ENCODE data around the gene PCYT1A. TPM values are rescaled to one million over a fixed set of nuclear protein-coding genes. Genes with fewer than 3 reads are reported as not detected.
A peak's percentile ranks its signal among the peaks of the same experiment; 100 is the strongest.
"Not testable (repeated sequence)": the region's sequence is repeated elsewhere in the genome, so short reads cannot be mapped to it uniquely, and the experiment has no call there.

The PCYT1A gene
- total and polyA plus RNA-seq, 8 donors, result 36.2 to 71.0 (median 41.7) TPM

- intact Hi-C loops (cut with DNase I), result no loop called here
- H3K9me3 ChIP-seq, result no peaks in the 10 kb centered on the region
- H3K4me1 ChIP-seq, result peaks cover 0 to 12% of the 10 kb centered on the region in 2 donors
- H3K27me3 ChIP-seq, result no peaks in the 10 kb centered on the region
- H3K27ac ChIP-seq, result no peak overlapping the region
- H3K36me3 ChIP-seq, result no peaks in the 10 kb centered on the region
- DNase-seq (no peak), ATAC-seq (no peak)
- H3K4me3 ChIP-seq, result no peak overlapping the region
- no peak for TF ChIP-seq CTCF (IDR thresholded peaks at IDR 0.05)
Observed at GRCh38 chr3:196321162-196321561, 33.6 kb upstream of the PCYT1A start.

- intact Hi-C loops (cut with DNase I), result no loop called here
- no peak for TF ChIP-seq CTCF (IDR thresholded peaks at IDR 0.05)
- Histone ChIP-seq H3K4me1 (peaks cover 0 to 13% of the 10 kb centered on the region in 2 donors), H3K27ac (no peak overlapping the region), H3K4me3 (no peak overlapping the region), H3K27me3 (no peaks in the 10 kb centered on the region), H3K9me3 (no peaks in the 10 kb centered on the region), H3K36me3 (no peaks in the 10 kb centered on the region)
- ATAC-seq (no peak), DNase-seq (no peak)
Observed at GRCh38 chr3:196320137-196320536, 32.6 kb upstream of the PCYT1A start.

GRCh38 chr3:196317687-196318467, 30.4 kb upstream of the PCYT1A start, which contains the start of gene DYNLT2B:
TSS of gene DYNLT2B (minus strand) at chr3:196318240. CDS start at chr3:196318152, 88 bp downstream.
- DNase-seq, result peak; percentile 91 to 98 (median 94)
- peak; percentile 99 for ATAC-seq
- Histone ChIP-seq H3K27me3 (no peaks in the 10 kb centered on the region), H3K4me3 (peak within 1 kb of the TSS; percentile 78 to 87), H3K36me3 (no peaks in the 10 kb centered on the region), H3K27ac (peak within 1 kb of the TSS; percentile 94), H3K4me1 (peaks cover 0 to 13% of the 10 kb centered on the region in 2 donors), H3K9me3 (no peaks in the 10 kb centered on the region)
- intact Hi-C loops (cut with DNase I), result no loop called here
- no peak for TF ChIP-seq CTCF (IDR thresholded peaks at IDR 0.05)

- H3K9me3 ChIP-seq; ATAC-seq; H3K27me3 ChIP-seq; DNase-seq; intact Hi-C loops (cut with DNase I); H3K36me3 ChIP-seq: not testable (repeated sequence)
- H3K4me3 ChIP-seq, result peak overlapping the region; percentile 78 to 87
- peak overlapping the region; percentile 94 for H3K27ac ChIP-seq
- peaks cover 0 to 13% of the 10 kb centered on the region in 2 donors for H3K4me1 ChIP-seq
Observed at GRCh38 chr3:196316799-196317686, 29.5 kb upstream of the PCYT1A start.

GRCh38 chr3:196315821-196316220, 28.3 kb upstream of the PCYT1A start:
- no peak for DNase-seq
- peaks cover 0 to 13% of the 10 kb centered on the region in 2 donors for H3K4me1 ChIP-seq
- intact Hi-C loops (cut with DNase I), result no loop called here
- no peak for ATAC-seq
- no peaks in the 10 kb centered on the region for H3K9me3 ChIP-seq
- H3K4me3 ChIP-seq, result no peak overlapping the region
- H3K27ac ChIP-seq, result no peak overlapping the region
- no peak for TF ChIP-seq CTCF (IDR thresholded peaks at IDR 0.05)
- no peaks in the 10 kb centered on the region for H3K36me3 ChIP-seq
- H3K27me3 ChIP-seq, result no peaks in the 10 kb centered on the region

Measured in left lung (tissue), 10 donors.